ENCODE data around the gene STK4.
"Not testable (repeated sequence)": the region's sequence is repeated elsewhere in the genome, so short reads cannot be mapped to it uniquely, and the experiment has no call there.

The STK4 gene

DNA sequence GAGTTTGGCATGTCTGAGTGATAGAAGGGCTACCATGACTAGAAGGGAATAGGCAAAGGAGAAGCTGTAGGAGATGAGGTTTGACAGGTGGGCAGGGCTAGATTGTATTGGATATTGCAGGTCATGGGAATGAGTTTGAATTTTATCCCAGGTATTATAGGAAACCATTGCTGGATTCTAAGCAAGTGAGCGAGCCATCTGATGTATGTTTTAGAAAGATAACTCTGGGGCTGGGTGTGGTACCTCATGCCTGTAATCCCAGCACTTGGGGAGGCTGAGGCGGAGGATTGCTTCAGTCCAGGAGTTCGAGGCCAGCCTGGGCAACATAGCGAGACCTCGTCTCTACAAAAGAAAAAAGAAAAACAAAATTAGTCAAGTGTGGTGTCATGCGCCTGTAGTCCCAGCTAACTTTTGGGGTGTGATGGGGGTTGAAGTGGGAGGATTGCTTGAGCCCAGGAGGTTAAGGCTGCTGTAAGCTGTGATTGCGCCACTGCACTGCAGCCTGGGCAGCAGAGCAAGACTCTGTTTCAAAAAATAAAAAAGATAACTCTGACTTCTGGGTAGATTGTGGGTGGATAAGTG is 16.9 kb downstream of the STK4 start:
- DNase-seq (ENCODE audit: low read depth in 2 of 2), result no peak

DNA sequence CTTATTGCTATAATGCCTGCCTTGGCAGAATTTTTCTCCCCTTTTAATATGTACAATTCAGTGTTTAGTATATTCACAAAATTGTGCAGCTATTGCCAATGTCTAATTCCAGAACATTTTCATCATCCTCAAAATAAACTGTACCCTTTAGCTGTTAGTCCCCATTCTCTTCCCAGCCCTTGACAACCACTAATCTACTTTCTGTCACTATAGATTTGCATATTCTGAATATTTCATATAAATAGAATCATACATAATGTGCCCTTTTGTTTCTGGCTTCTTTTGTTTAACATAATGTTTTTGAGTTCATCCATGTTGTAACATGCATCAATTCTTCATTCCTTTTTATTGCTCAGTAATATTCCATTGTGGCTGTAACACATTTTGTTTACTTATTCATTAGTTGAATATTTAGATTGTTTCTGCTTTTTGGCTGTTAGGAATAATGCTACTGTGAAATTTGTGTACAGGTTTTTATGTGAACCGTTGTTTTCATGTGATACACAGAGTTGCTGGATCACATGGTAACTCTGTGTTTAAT is 22.4 kb downstream of the STK4 start:
- no peak for DNase-seq (ENCODE audit: low read depth in 2 of 2)

DNA sequence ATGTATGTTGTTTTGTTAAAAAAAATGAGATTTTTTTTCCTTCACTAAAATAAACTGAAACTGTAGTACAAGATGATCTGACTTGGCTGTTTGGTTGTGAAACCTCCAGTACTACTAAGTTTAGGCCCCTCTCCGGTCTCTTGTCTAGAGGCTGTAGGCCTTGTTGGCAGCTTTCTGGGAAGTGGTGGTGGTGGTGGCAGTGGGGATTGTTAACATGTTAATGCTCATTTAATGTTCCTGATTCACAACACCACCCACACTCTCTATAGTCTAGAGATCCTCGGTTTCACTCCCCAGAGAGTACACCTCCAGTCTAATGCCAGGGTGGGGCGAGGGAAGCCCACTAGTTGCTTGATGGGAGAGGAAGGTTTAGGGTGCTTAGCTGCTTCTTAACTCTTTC is 24.1 kb downstream of the STK4 start:
- no peak for DNase-seq (ENCODE audit: low read depth in 2 of 2)

DNA sequence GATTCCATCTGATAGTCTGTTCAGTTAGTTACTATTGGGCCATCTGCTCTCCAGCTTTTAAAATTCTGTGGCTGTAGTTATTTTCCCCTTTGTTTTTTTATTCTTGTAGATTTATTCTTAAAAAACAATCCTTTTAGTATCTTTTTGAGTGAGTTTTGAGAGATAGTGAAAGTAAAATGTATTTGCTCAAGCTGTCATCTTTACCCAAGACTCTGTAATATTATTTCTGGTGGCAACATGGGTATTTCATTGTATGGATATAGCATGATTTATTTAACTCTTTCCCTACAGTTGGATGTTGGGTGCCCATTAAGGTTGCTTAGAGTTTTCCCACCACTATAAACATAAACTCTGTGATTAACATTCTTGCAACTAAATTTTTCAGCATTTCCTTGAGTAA is 24.6 kb downstream of the STK4 start:
- no peak for DNase-seq (ENCODE audit: low read depth in 2 of 2)

DNA sequence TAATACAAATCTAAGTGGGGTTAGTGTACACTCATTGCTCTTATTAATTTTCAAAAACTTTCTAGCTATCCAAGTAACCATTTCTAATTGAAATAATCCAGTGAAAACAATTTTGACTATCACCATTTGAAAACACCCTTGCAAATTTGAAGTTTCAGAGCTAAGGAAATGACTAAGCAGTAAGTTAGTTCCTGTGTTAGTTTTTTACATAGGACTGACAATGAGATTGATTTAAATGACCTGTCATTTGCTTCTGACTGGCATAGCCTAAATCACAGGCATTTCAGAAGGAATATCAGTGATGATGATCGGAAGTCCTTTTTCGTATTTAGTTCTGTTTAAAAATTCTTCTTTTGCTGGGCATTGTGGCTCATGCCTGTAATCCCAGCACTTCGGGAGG is 27.0 kb downstream of the STK4 start:
- no peak for DNase-seq (ENCODE audit: low read depth in 2 of 2)

DNA sequence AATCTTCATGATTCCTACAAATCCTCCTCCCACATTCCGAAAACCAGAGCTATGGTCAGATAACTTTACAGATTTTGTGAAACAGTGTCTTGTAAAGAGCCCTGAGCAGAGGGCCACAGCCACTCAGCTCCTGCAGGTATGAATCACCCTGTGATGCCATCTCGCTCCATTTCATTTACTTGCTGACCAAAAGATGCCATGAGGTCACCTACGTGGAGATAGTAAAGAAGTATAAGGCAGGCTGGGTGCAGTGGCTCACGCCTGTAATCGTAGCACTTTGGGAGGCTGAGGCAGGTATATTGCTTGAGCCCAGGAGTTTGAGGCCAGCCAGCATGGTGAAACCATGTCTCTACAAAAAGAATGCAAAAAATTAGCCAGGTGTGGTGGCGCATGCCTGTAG is 30.9 kb downstream of the STK4 start:
- DNase-seq (ENCODE audit: low read depth in 2 of 2), result no peak

DNA sequence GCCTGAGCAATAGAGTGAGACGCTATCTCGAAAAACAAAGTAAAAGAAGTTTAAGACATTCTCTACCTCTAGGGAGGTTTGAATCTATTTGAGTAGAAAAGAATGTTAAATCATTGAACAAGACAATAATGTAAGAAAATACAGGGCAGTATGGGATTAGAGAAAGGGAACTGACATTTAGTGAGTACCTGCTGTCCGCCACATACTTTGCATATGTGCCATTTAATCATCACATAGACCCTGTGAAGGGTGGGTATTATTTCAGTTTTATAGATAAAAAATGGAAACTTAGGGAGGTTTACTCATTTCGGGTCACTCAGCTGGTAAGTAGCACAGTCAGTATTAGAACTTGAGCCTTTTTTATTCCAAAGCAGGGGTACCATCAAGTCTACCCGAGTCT is 31.4 kb downstream of the STK4 start:
- DNase-seq (ENCODE audit: low read depth in 2 of 2), result no peak

DNA sequence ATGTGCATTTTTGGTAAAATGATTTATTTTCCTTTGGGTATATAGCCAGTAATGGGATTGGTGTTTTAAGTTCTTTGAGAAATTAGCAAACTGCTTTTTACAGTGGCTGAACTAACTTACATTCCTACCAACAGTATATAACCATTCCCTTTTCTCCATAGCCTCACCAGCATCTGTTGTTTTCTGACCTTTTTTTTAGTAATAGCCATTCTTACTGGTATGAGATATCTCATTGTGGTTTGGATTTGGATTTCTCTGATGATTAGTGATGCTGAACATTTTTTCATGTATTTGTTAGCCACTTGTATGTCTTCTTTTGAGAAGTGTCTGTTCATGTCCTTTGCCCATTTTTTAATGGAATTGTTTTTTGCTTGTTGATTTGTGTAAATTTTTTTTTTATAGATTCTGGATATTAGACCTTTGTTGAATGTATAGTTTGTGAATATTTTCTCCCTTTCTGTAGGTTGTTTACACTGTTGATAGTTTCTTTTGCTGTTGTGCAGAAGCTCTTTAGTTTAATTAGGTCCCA is 42.3 kb downstream of the STK4 start:
- no peak for DNase-seq (ENCODE audit: low read depth in 2 of 2)

DNA sequence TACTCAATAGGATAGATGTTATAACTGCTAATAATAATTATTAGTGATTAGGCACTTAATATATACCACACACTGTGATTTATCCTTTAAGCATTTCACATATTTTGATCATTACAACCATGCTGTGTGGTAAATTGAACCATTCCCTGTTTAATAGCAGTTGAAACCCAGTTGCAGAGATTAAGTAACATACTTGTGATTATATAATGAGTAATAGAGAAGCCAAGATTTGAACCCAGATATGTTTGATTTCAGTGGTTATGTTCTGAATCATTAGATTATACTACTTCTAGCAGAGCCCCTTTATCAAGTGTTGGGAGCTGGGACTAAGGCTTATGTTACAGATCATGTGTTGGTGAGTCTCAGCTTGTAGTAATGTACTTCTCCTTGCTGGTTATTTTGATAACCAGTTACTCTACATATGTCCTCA is 44.1 kb downstream of the STK4 start:
- DNase-seq (ENCODE audit: low read depth in 2 of 2), result no peak

DNA sequence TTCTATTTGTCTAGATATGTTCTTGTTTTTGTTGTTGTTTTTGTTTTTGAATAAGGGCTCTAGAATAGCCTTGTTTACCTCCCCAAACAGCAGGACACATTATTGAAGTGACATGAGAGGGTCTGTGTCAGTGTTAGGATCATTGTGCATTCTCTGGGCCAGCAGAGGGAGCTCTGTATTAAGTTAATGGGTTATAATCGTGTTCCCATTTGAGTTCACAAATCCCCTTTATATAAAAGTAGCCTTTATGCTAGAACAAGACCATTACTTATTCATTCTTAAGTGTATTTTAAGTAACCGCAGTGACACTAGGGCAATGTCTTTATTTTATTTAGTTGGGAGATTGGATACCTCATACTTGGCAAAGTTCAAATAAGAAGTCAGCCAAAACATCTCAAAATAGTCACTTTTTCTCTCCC is 44.8 kb downstream of the STK4 start:
- DNase-seq (ENCODE audit: low read depth in 2 of 2), result no peak

DNA sequence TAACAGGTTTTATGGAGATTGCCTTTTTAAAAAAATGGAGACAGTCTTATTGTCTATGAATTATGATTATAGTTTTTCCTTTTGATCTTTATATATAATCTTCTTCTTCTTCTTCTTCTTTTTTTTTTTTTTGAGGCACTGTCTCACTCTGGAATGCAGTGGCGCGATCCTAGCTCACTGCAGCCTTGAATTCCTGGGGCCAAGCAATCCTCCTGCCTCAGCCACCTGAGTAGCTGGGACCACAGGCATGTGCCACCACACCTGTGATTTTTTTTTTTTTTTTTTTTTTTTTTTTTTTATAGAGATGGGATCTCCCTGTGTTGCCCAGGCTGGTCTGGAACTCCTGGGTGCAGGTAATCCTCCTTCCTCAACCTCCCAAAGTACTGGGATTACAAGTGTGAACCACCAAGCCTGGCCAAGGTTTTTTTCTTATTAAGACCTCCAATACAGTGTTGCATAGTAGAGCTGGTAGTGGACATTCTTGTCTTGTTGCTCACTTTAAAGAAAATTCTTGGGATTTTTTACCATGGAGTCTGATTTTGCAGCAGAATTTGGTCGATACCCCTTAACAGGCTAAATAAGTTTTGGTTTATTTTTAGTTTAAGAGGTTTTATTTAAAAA is 46.5 kb downstream of the STK4 start:
- DNase-seq (ENCODE audit: low read depth in 2 of 2), result no peak

DNA sequence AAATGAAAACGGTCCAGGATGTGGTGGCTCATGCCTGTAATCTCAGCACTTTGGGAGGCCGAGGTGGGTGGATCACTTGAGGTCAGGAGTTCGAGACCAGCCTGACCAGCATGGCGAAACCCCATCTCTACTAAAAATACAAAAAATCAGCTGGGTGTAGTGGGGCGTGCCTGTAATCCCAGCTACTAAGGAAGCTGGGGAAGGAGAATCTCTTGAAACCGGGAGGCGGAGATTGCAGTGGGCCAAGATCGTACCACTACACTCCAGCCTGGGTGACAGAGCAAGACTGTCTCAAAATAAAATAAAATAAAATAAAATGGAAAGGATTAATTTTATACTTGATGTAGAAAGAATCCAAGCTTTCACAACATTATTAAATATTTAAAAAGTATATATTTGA is 47.8 kb downstream of the STK4 start:
- DNase-seq (ENCODE audit: low read depth in 2 of 2), result not testable (repeated sequence)

DNA sequence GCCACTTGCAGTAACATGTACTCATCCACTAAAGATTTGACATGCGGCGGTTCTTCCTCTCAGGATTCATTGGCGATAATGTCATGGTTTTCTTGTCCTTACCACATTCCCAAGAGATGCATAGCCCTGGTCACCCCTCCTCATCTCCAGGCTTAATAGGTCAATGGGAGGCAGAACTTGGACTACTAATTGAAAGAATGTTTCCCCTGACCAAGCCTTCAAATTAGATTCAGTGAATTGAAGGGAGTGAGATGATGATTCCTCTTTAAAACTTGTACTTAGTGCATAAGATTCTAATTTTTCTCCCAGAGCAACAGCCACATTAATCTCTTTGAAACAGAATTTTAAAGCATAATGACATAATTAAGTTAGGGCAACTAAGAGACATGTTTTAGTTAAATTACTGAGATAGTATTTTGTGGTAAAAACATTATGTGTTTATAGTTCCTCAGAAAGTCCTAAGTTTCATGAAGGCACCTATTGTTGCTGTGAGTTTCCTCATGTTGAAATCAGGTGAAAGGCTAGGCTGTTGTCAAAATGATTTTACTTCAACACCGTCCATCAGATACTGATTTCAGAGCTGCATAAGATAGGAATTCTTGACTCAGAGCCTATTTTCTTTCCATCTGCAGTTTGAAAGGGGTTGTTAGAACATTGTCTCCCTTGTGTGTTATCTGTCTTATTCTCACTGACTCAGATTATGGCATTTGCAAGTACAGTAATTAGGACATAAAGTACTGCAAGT is 48.5 kb downstream of the STK4 start:
- peak in 1 of 2 experiments; percentile 55 for DNase-seq (ENCODE audit: low read depth in 2 of 2)

DNA sequence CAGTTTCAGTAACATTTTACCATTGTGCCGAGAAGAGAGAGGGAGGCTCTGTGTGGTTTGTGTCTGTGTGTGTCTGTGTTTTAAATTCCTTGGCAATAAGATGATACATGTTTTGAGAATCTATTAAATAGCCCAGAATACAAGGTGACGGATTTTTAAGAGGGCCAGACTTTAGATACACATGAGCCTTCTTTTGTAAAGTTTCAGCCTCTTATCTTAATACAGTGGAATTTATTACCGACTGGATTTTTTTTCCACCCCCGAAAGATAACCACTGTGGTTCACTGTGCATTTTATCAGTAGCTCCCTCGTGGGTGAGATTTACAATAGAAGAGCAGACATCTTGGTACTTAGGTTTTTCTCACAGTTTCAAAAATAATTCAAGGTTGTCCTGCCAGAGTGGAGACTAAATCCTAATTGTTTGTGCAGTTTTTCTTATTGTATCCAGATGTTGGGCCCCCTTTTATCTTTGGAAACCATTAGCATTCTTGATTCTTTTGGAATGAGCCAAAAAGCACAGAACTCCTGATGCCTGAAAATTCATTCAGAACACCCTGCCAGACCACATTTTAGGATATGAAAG is 49.9 kb downstream of the STK4 start:
- peak in 1 of 2 experiments; percentile 39 for DNase-seq (ENCODE audit: low read depth in 2 of 2)

DNA sequence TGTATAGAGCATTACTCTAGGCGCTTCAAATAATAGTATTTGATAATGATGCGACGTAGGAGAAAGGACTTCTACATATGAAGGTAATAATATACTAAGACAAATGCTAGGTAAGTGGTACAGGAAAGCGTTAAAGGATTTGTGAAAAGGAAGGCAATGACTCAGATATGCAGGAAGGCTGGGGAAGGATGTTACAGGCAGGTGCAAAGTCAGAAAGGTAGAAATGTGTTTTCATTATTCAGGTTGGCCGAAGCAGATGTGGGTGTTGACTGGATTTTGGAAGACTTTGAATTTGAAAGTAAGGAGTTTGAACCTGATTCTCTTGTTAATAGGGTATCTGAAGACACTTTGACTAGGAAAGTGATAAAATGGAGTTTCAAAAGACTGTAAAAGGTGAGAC is 51.0 kb downstream of the STK4 start:
- DNase-seq (ENCODE audit: low read depth in 2 of 2), result no peak

DNA sequence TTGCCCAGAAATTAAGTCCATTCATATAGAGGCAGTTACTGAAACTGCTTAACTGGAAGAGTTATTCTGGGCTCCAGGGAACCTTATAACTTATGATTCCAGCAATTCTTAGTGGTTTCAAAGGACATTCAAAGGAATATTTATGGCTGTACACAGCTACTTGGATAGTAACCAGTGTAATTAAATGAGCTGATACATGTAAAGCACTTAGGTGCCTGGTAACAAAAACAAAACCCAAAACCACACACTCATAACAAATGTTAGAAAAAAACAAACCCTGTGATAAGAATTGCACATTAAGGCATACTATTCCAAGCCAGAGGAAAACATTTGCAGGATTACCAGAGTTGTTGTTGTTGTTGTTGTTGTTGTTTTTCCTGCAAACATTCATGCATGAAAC is 51.5 kb downstream of the STK4 start:
- DNase-seq (ENCODE audit: low read depth in 2 of 2), result no peak

DNA sequence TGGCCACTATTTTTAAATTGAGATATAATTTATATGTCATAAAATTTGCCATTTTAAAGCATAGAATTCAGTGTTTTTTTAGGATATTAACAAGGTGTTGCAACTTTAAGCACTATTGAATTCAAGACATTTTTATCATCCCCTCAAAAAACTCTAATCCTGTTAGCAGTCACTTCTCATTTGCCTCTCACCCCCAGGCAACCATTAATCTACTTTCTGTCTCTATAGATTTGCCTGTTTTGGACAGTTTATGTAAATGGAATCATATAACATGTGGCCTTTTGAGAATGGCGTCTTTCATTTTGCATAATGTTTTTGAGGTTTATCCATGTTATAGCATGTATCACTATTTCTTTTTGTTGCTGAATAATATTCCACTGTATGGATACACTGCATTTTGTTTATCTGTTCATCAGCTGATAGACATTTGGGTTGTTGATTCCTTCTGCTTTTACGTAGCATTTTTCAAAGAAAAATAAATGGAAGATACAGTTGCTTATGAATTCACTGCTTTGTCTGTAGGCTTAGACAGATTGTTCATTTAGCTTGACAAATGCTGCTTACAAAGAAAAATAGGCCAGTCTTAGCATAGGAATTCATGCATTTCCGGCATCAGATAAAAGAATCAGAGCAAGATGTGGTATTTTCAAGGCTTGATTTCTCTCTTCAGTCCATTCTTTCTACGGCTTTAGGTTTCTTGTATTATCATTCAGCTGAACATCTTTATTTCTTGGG is 52.9 kb downstream of the STK4 start:
- DNase-seq (ENCODE audit: low read depth in 2 of 2), result no peak

DNA sequence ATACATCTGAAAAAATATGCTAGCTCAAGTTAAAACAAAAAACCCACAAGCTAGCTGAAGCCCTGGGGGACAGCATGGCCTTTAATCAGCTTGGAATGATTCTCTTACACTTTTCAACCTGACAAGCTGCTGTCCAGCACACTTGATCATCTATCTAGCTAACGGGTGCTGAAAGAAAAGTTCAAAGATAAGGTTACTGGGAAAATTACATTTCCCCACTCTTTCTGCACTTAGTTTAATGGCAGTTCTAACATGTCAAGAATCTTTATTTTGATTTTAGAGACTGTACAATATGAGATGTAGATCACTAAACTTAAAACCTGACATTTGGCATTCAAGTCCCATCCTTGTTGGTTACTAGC is 53.4 kb downstream of the STK4 start:
- DNase-seq (ENCODE audit: low read depth in 2 of 2), result no peak

DNA sequence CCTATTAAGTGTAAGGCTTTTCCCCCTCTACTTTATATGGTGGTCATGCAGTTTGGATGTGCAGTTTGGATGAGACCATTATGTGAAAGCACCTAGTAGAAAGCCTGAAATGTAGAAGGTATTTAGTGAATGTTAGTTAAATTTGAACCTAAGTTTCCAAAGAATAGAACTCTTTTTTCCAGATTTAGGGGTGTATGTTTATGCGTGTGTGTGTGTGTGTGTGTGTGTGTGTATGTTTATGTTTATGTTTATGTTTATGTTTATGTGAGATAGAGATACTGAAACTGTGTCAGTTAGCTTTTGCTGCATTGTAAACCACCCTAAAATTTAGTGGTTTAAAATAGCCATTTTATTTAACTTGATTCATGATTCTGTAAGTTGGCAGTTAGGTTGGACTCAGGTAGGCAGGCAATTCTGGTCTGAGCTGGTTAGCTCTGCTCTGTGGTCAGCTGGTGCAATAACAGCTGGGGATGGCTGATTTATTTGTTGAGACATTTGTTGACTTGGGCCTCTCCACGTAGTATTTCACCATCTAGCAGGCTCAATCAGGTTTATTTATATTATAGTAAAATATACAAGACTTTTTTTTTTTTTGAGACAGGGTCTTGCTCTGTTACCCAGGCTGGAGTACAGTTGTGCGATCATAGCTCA is 54.0 kb downstream of the STK4 start:
- DNase-seq (ENCODE audit: low read depth in 2 of 2), result no peak

DNA sequence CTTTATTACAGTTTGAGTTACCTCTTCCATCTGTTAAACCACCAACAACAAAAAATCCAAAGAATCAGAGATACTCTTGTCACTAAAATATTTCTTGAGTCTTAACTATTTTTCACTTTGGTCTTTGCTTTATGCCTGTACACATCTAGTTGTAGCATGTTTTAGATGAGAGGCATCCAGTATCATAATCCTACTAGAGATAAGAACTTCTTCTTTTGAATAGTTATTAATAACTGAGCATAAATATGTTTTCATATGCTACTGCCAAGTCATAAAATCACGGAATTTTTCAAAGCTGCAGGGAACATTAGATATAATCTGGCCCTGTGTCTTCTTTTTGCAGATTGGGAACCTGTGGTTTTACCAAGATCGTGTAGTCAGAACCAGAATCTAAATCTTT is 55.3 kb downstream of the STK4 start:
- no peak for DNase-seq (ENCODE audit: low read depth in 2 of 2)

DNA sequence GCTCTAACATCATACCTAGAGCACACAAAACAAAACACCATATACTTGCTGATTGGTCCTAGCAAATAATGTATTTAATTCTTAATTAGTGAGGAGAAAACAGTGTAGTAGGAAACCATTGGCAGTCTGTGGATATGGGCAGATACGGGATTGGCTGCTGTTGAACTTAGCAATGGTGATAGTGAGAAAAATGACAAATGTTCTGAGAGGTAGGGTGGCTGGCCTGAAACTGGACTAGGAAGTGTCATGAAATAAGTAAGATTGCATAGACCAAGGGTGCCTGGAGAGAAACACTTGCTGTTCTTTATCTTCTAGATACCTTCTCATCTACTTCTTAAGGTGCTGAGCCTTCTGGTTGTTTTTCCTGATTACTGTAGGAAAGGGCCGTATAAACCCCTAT is 56.8 kb downstream of the STK4 start:
- not testable (repeated sequence) for DNase-seq (ENCODE audit: low read depth in 2 of 2)

Measured in fibroblast of skin of left biceps (primary cell).